Effector memory CD4-positive, alpha-beta T cell (primary cell): ENCODE measurements around the gene STOML1.
"Not testable (repeated sequence)": the region's sequence is repeated elsewhere in the genome, so short reads cannot be mapped to it uniquely, and the experiment has no call there.

Experiments used
- DNase-seq, 3 donors: peaks; one replicate each; pipeline ENCODE4 v3.0.0-alpha.2; 2020
- H3K27ac ChIP-seq: 2 replicates; pipeline ENCODE4 v1.7.0; 2013; ENCODE audit warnings: mild to moderate bottlenecking, low read length, moderate library complexity; ENCODE audit not compliant: insufficient read depth, poor library complexity, severe bottlenecking
- H3K27me3 ChIP-seq: replicated peaks from 2 replicates; pipeline ENCODE4 v1.7.0; 2013; ENCODE audit warnings: mild to moderate bottlenecking, low read length; ENCODE audit not compliant: insufficient read depth, control insufficient read depth, poor library complexity, severe bottlenecking
- H3K36me3 ChIP-seq: 2 replicates; pipeline ENCODE4 v1.7.0; 2013; ENCODE audit warnings: mild to moderate bottlenecking, low read length, moderate library complexity; ENCODE audit not compliant: control insufficient read depth, insufficient read depth
- H3K4me1 ChIP-seq: 2 replicates; pipeline ENCODE4 v1.7.0; 2013; ENCODE audit warnings: low read length, mild to moderate bottlenecking; ENCODE audit not compliant: control insufficient read depth, insufficient read depth, poor library complexity, severe bottlenecking
- H3K4me3 ChIP-seq: 2 replicates; pipeline ENCODE4 v1.7.0; 2013; ENCODE audit warnings: low read length, low read depth, mild to moderate bottlenecking; ENCODE audit not compliant: insufficient read depth, poor library complexity, severe bottlenecking
- H3K9me3 ChIP-seq: 2 replicates; pipeline ENCODE4 v1.7.0; 2013; ENCODE audit warnings: mild to moderate bottlenecking, low read length, moderate library complexity; ENCODE audit not compliant: control insufficient read depth

The STOML1 gene

GRCh38 chr15:73940061-73940981 is 51.8 kb downstream of the STOML1 start:
- no peaks in the 10 kb centered on the region for H3K36me3 ChIP-seq
- H3K4me3 ChIP-seq = no peak overlapping the region
- H3K9me3 ChIP-seq = no peaks in the 10 kb centered on the region
- DNase-seq = no peak
- no peak overlapping the region for H3K27ac ChIP-seq
- no peaks in the 10 kb centered on the region for H3K27me3 ChIP-seq
- peaks cover 17% of the 10 kb centered on the region for H3K4me1 ChIP-seq

- no peaks in the 10 kb centered on the region for H3K36me3 ChIP-seq
- no peak overlapping the region for H3K27ac ChIP-seq
- no peaks in the 10 kb centered on the region for H3K27me3 ChIP-seq
- DNase-seq = no peak
- H3K4me1 ChIP-seq = peaks cover 27% of the 10 kb centered on the region
- no peak overlapping the region for H3K4me3 ChIP-seq
- no peaks in the 10 kb centered on the region for H3K9me3 ChIP-seq
These were observed 53.0 kb downstream of the STOML1 start for GRCh38 chr15:73939138-73939537.

DNA sequence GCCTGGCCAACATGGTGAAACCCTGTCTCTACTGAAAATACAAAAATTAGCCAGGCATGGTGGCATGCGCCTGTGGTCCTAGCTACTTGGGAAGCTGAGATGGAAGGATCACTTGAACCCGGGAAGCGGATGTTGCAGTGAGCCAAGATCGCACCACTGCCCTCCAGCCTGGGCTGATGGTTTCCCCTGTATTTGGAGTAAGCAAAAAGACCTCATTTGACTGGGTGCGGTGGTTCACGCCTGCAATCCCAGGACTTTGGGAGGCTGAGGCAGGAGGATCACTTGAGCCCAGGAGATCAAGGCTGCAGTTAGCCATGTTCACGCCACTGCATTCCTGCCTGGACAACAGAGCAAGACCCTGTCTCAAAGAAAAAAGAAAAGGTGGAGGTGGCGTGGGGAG is 53.6 kb downstream of the STOML1 start:
- H3K36me3 ChIP-seq = not testable (repeated sequence)

GRCh38 chr15:73937726-73938125 is 54.4 kb downstream of the STOML1 start:
- Histone ChIP-seq H3K27me3 (no peaks in the 10 kb centered on the region), H3K4me3 (no peak overlapping the region), H3K27ac (no peak overlapping the region), H3K36me3 (no peaks in the 10 kb centered on the region), H3K4me1 (peaks cover 35% of the 10 kb centered on the region), H3K9me3 (no peaks in the 10 kb centered on the region)
- no peak for DNase-seq

More for the DNA sequence above, 53.6 kb downstream of the STOML1 start:
- H3K4me1 ChIP-seq = peaks cover 32% of the 10 kb centered on the region
- H3K9me3 ChIP-seq, DNase-seq, H3K27ac ChIP-seq, H3K4me3 ChIP-seq, H3K27me3 ChIP-seq: not testable (repeated sequence)

DNA sequence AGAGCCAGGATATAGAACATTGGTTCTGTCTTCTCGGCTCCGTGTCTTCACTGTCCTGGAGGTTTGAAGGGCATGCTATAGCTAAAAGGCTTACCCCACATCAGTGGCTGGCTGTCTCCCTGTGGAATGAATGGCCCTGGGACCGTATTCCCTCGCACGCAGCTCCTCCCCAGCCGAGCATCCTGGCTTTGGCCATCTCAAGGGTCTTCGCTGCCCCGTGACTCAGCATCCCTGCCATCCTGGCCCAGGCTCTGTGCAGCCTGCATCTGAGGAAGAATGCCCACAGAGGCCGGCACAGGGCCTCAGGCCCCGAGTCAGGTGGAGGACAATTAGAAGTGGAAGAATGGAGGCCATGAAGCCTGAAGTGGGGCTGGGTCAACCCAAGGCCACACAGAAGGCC is 54.8 kb downstream of the STOML1 start:
- Histone ChIP-seq H3K27ac (no peak overlapping the region), H3K4me3 (no peak overlapping the region), H3K4me1 (peaks cover 31% of the 10 kb centered on the region), H3K9me3 (no peaks in the 10 kb centered on the region), H3K36me3 (no peaks in the 10 kb centered on the region), H3K27me3 (no peaks in the 10 kb centered on the region)
- DNase-seq = no peak

DNA sequence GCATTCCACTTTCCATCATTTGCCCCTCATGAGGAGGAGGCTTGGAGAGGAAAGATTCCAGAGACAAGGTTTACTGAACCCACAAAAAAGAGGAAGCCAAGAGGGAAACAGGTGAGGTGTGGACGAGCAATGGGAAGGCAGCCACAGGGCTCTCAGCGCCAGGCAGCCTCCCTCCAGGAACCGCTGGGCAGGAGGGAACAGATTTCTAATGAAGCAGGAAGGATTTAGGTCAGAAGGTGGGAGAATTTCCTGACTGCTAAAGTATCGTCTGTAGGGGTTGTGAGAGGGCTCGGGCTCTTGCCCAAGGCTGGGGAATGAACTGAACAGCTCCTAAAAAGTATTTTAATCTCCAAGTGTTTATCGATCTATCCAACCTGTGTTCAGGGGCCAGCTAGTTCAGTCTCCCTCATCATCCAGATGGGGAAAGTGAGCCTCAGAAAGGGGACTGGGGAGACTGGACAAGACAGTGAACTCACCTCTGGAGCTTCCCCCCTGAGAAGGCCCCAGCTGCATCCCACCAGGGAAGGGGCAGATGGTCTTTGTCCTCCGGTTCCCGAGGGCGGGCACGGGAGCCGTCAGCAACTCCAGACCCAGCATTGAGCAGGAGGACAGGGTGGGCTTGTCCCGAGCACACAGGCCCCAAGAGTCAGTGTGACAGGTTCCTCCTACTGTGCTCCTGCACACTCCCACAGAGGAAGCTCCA is 55.4 kb downstream of the STOML1 start:
- peaks cover 25% of the 10 kb centered on the region for H3K4me1 ChIP-seq
- no peaks in the 10 kb centered on the region for H3K36me3 ChIP-seq
- H3K4me3 ChIP-seq = no peak overlapping the region
- no peaks in the 10 kb centered on the region for H3K9me3 ChIP-seq
- no peaks in the 10 kb centered on the region for H3K27me3 ChIP-seq
- DNase-seq = no peak
- H3K27ac ChIP-seq = no peak overlapping the region

DNA sequence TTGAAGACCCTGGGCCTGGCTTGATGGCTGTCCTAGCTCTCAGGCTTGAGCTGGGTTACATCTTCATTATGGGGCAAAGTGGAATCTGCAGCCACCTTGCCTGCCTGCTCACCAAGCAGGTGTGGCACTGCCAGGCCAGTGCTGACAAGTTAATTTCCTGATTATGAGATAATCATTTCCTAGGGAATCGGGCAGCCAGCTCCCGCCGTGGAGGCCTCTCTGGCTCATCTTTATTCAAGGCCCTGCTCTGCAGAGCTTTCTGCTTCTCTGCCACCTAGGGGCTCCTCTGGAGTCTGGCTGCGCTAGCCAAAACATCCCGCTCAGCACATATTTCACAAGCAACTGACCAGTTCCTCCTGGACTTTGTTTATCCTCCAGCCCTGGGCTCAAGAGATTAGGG is 55.9 kb downstream of the STOML1 start:
- Histone ChIP-seq H3K27ac (no peak overlapping the region), H3K27me3 (no peaks in the 10 kb centered on the region), H3K4me3 (no peak overlapping the region), H3K4me1 (peaks cover 19% of the 10 kb centered on the region), H3K36me3 (no peaks in the 10 kb centered on the region), H3K9me3 (no peaks in the 10 kb centered on the region)
- DNase-seq = no peak

DNA sequence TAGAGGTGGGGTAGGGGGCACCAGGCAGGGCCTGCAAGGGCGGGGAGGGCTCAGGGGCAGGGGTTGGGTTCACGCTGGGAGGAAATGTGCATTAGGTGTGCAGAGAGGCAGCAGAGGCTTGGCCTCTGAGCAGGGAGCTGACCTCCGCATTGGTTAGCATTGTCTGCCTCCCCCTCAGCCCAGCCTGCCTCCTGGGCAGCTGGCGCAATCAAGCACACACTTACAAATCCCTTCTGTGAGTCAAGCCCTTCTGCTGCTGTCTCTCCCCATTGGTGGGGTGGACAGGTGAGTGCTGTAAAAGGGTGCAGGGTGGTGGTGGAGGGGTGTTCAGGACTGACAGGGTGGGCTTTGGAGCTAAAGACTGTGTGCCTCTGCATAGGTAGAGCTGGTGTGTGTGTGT is 56.5 kb downstream of the STOML1 start:
- no peak overlapping the region for H3K4me3 ChIP-seq
- H3K9me3 ChIP-seq = no peaks in the 10 kb centered on the region
- H3K4me1 ChIP-seq = peaks cover 19% of the 10 kb centered on the region
- H3K27me3 ChIP-seq = no peaks in the 10 kb centered on the region
- H3K27ac ChIP-seq = no peak overlapping the region
- H3K36me3 ChIP-seq = no peaks in the 10 kb centered on the region
- DNase-seq = no peak

DNA sequence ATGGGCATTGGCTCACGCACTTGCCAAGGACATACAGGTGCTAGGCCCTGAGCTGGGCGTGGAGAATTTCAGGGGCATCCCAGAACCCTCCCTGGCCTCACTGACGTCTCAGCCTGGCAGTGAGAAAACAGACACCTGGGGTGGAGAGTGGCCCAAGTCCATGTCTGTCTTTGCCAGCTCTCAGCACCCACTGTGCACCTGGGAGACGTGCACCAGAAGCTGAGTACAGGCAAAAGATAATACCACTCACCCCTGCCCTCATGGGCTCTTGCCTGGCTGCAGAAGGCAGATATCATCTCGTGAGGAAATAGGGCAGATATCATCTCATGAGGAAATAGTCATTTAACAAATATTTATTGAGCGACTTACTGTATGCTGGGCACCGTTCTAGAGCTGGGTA is 57.8 kb downstream of the STOML1 start:
- Histone ChIP-seq H3K27ac (peak overlapping the region; percentile 46), H3K27me3 (no peaks in the 10 kb centered on the region), H3K9me3 (no peaks in the 10 kb centered on the region), H3K4me1 (peaks cover 19% of the 10 kb centered on the region), H3K36me3 (no peaks in the 10 kb centered on the region), H3K4me3 (no peak overlapping the region)
- no peak for DNase-seq
